ENCODE results near the gene FGGY.

Gene FGGY

DNA sequence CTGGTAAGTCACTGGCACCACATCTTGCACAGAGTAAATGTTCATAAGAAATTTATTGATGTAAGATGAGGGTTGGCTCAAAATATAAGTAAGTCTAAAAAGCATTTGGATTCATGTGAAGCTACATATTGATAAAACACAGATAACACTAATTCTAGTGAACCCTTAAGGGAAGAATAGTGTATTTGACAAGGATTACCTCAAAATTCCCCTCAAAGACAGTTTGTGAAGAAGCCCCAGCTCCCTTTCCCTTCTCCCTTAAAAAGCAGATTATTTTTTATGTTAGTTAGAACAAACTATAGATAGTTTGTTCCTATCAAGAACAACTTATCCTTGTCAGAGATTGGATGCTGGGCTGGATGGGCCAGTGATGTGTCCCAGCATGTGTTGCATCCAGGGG is 10.7 kb downstream of the FGGY start:
- TF ChIP-seq EZH2phosphoT487 (conservative IDR thresholded peaks at IDR 0.05; ENCODE audit: low read length) (no peak), CTCF (IDR thresholded peaks at IDR 0.05; ENCODE audit: insufficient read depth, low read length, poor library complexity, severe bottlenecking) (no peak)
- Histone ChIP-seq H3K9ac (ENCODE audit: low read length) (no peak overlapping the region), H3K4me2 (ENCODE audit: low read depth, low read length, poor library complexity, severe bottlenecking) (no peak overlapping the region), H2AFZ (ENCODE audit: low read depth, low read length, severe bottlenecking) (no peak overlapping the region), H3K79me2 (ENCODE audit: insufficient read depth, low read length) (no peaks in the 10 kb centered on the region), H3F3A (ENCODE audit: insufficient read depth) (no peaks in the 10 kb centered on the region), H3K36me3 (ENCODE audit: low read length) (no peaks in the 10 kb centered on the region), H3K9me3 (ENCODE audit: insufficient read depth, low read length) (peaks cover 5% of the 10 kb centered on the region; the same call in 1 of the 2 replicates), H3K4me3 (ENCODE audit: insufficient read depth, low read length, poor library complexity, severe bottlenecking) (no peak overlapping the region), H4K20me1 (ENCODE audit: low read depth, low read length) (no peaks in the 10 kb centered on the region), H3K9me2 (replicated peaks; ENCODE audit: insufficient read depth, low read length) (no peaks in the 10 kb centered on the region), H3K27me3 (ENCODE audit: low read length) (no peaks in the 10 kb centered on the region), H3K27ac (ENCODE audit: low read depth, low read length) (no peak overlapping the region)

GRCh38 chr1:59308839-59309238 is 11.9 kb downstream of the FGGY start:
- Histone ChIP-seq H3F3A (ENCODE audit: insufficient read depth) (no peaks in the 10 kb centered on the region), H2AFZ (ENCODE audit: low read depth, low read length, severe bottlenecking) (no peak overlapping the region), H3K4me3 (ENCODE audit: insufficient read depth, low read length, poor library complexity, severe bottlenecking) (no peak overlapping the region), H3K4me2 (ENCODE audit: low read depth, low read length, poor library complexity, severe bottlenecking) (no peak overlapping the region), H3K79me2 (ENCODE audit: insufficient read depth, low read length) (no peaks in the 10 kb centered on the region), H3K27me3 (ENCODE audit: low read length) (no peaks in the 10 kb centered on the region), H3K9me3 (ENCODE audit: insufficient read depth, low read length) (peaks cover 5% of the 10 kb centered on the region; the same call in 1 of the 2 replicates), H3K36me3 (ENCODE audit: low read length) (no peaks in the 10 kb centered on the region), H3K9me2 (replicated peaks; ENCODE audit: insufficient read depth, low read length) (no peaks in the 10 kb centered on the region), H4K20me1 (ENCODE audit: low read depth, low read length) (no peaks in the 10 kb centered on the region), H3K27ac (ENCODE audit: low read depth, low read length) (no peak overlapping the region), H3K9ac (ENCODE audit: low read length) (no peak overlapping the region)
- no peak for TF ChIP-seq CTCF (IDR thresholded peaks at IDR 0.05; ENCODE audit: insufficient read depth, low read length, poor library complexity, severe bottlenecking)
- no peak for TF ChIP-seq EZH2phosphoT487 (conservative IDR thresholded peaks at IDR 0.05; ENCODE audit: low read length)

- peaks cover 5% of the 10 kb centered on the region; the same call in 1 of the 2 replicates for H3K9me3 ChIP-seq (ENCODE audit: insufficient read depth, low read length)
- no peaks in the 10 kb centered on the region for H3K79me2 ChIP-seq (ENCODE audit: insufficient read depth, low read length)
- H3K9ac ChIP-seq (ENCODE audit: low read length): no peak overlapping the region
- no peak overlapping the region for H3K4me2 ChIP-seq (ENCODE audit: low read depth, low read length, poor library complexity, severe bottlenecking)
- H2AFZ ChIP-seq (ENCODE audit: low read depth, low read length, severe bottlenecking): no peak overlapping the region
- TF ChIP-seq EZH2phosphoT487 (conservative IDR thresholded peaks at IDR 0.05; ENCODE audit: low read length): no peak
- TF ChIP-seq CTCF (IDR thresholded peaks at IDR 0.05; ENCODE audit: insufficient read depth, low read length, poor library complexity, severe bottlenecking): no peak
- H3K9me2 ChIP-seq (replicated peaks; ENCODE audit: insufficient read depth, low read length): no peaks in the 10 kb centered on the region
- no peak overlapping the region for H3K27ac ChIP-seq (ENCODE audit: low read depth, low read length)
- no peaks in the 10 kb centered on the region for H4K20me1 ChIP-seq (ENCODE audit: low read depth, low read length)
- H3K4me3 ChIP-seq (ENCODE audit: insufficient read depth, low read length, poor library complexity, severe bottlenecking): no peak overlapping the region
- no peaks in the 10 kb centered on the region for H3K36me3 ChIP-seq (ENCODE audit: low read length)
- H3F3A ChIP-seq (ENCODE audit: insufficient read depth): no peaks in the 10 kb centered on the region
- H3K27me3 ChIP-seq (ENCODE audit: low read length): no peaks in the 10 kb centered on the region
These were observed 12.5 kb downstream of the FGGY start for GRCh38 chr1:59309392-59309791.
